ENCODE data around the gene ETNPPL. TPM values are rescaled to one million over a fixed set of nuclear protein-coding genes. Genes with fewer than 3 reads are reported as not detected.

ETNPPL gene
- total RNA-seq, 1 donor from 2014 or later, result 0.43 TPM

DNA sequence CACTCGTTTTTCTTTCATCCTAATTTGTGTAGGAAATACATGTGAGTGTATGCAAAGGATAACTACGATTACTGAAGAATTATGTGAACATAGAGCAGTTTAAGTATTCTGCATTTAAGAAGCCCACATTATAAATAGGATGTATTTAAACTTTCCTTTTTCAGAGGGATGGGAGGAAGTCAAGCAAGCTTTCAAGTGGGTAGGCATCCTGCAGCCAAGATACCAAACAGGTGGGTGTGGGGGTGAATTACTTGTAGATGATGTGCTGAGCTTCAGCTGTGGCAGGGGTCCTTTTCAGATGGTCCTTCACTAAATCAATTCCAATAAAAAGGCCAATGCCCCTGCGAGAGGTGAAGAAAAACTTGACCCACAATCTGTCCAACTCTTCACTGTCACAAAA, 16.3 kb downstream of the ETNPPL start:
- Histone ChIP-seq H3K4me2 (no peak overlapping the region), H4K20me1 (ENCODE audit: low read depth) (no peaks in the 10 kb centered on the region), H3K27me3 (no peaks in the 10 kb centered on the region), H3K27ac (no peak overlapping the region), H3K9ac (no peak overlapping the region), H3F3A (ENCODE audit: low read depth) (peaks cover 12% of the 10 kb centered on the region), H3K79me2 (ENCODE audit: low read depth) (no peaks in the 10 kb centered on the region), H3K4me3 (no peak overlapping the region), H3K4me1 (peaks cover 17% of the 10 kb centered on the region), H3K9me3 (ENCODE audit: low read depth) (no peaks in the 10 kb centered on the region), H3K36me3 (no peaks in the 10 kb centered on the region), H2AFZ (replicated peaks) (no peak overlapping the region)
- TF ChIP-seq EZH2 (IDR thresholded peaks at IDR 0.05), result no peak
- TF ChIP-seq EZH2phosphoT487 (IDR thresholded peaks at IDR 0.05), result no peak
- TF ChIP-seq, protein P1, sequence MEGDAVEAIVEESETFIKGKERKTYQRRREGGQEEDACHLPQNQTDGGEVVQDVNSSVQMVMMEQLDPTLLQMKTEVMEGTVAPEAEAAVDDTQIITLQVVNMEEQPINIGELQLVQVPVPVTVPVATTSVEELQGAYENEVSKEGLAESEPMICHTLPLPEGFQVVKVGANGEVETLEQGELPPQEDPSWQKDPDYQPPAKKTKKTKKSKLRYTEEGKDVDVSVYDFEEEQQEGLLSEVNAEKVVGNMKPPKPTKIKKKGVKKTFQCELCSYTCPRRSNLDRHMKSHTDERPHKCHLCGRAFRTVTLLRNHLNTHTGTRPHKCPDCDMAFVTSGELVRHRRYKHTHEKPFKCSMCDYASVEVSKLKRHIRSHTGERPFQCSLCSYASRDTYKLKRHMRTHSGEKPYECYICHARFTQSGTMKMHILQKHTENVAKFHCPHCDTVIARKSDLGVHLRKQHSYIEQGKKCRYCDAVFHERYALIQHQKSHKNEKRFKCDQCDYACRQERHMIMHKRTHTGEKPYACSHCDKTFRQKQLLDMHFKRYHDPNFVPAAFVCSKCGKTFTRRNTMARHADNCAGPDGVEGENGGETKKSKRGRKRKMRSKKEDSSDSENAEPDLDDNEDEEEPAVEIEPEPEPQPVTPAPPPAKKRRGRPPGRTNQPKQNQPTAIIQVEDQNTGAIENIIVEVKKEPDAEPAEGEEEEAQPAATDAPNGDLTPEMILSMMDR (IDR thresholded peaks at IDR 0.05), result no peak
- DNase-seq (ENCODE audit: low spot score), result no peak
- Mint-ChIP-seq H3K27me3 (ENCODE audit: insufficient read depth, low read depth) (peaks cover 4% of the 10 kb centered on the region), H3K4me3 (no peak overlapping the region), H3K27ac (no peak overlapping the region), H3K36me3 (no peaks in the 10 kb centered on the region), H3K4me1 (peaks cover 17% of the 10 kb centered on the region), H3K9me3 (no peaks in the 10 kb centered on the region)

DNA sequence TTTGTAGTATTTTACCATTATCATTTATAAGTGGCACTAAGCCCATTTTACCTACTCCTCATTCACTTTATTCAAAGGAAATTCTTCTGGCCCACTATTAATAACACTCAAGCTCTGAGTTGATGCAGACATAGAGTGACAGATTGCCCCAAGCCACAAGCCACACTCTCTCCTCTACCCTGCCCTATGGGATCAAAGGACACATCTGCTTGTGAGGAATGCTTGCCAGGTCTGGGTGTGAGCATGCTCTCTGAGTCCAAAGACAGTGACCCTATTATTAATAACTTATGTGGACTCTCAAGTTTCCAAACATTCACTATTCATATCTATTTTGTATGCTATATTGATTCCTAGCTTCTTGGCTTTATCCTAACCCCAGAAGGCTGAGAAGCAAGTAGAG, 18.5 kb downstream of the ETNPPL start:
- H3K4me3 Mint-ChIP-seq, result no peak overlapping the region
- no peaks in the 10 kb centered on the region for H3K79me2 ChIP-seq (ENCODE audit: low read depth)
- H3K9me3 Mint-ChIP-seq, result no peaks in the 10 kb centered on the region
- no peaks in the 10 kb centered on the region for H4K20me1 ChIP-seq (ENCODE audit: low read depth)
- H3K27ac Mint-ChIP-seq, result no peak overlapping the region
- H3K36me3 Mint-ChIP-seq, result no peaks in the 10 kb centered on the region
- DNase-seq (ENCODE audit: low spot score), result no peak
- H3K36me3 ChIP-seq, result no peaks in the 10 kb centered on the region
- TF ChIP-seq, protein P1 (IDR thresholded peaks at IDR 0.05), result no peak
- TF ChIP-seq EZH2 (IDR thresholded peaks at IDR 0.05) (no peak), EZH2phosphoT487 (IDR thresholded peaks at IDR 0.05) (no peak)
- no peak overlapping the region for H2AFZ ChIP-seq (replicated peaks)
- no peaks in the 10 kb centered on the region for H3K9me3 ChIP-seq (ENCODE audit: low read depth)
- H3K4me3 ChIP-seq, result no peak overlapping the region
- no peak overlapping the region for H3K4me2 ChIP-seq
- H3K27me3 Mint-ChIP-seq (ENCODE audit: insufficient read depth, low read depth), result peaks cover 4% of the 10 kb centered on the region
- H3K4me1 Mint-ChIP-seq, result peaks cover 20% of the 10 kb centered on the region
- peaks cover 12% of the 10 kb centered on the region for H3F3A ChIP-seq (ENCODE audit: low read depth)
- peaks cover 17% of the 10 kb centered on the region for H3K4me1 ChIP-seq
- H3K27me3 ChIP-seq, result no peaks in the 10 kb centered on the region
- no peak overlapping the region for H3K27ac ChIP-seq
- H3K9ac ChIP-seq, result no peak overlapping the region

DNA sequence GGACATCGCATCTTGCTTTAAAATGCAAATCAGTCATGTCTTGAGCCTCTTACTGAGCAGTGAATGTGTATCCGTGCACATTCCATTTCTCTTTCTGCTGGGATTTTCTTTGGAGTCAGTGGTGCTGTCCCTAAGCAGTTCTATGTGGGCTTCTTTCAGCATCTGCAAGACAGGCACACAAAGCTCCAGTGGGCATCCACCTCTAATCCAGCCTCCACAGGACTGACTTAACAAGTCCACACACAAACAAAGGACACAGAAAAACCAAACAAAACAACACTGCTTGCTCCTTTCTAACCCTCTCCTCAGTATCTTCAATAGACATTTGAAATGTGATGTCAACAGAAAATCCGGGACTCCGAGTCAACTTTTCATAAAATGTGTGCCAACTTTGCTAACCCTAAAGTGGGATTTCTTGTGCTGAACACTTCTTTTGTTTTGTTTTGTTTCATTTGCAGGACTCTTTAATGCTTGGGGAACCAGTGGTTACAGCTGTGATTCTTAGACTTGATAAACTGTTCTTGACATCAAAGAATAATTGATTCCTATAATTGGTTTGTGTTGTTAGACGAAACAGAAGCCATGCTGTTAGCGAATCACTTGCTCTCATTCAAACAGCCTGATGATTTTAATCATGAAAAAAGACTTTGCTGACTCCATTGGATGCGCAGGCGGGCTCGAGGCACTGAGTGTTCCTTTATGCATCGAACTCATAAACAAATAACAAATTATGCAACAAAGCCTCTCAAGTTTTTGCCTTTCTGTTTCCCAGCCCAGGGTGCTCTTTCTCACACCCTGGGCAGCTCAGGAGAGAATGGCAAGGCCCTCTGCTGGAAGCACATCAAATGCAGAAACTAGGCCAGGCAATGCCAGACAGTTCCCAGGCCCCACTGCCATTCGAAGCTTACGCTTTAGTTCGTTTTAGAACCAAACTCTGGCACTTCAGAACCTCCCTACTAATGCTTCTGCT, 20.1 kb downstream of the ETNPPL start:
- peak overlapping the region; percentile 83 for H2AFZ ChIP-seq (replicated peaks)
- H3K4me3 ChIP-seq, result no peak overlapping the region
- H3K36me3 ChIP-seq, result no peaks in the 10 kb centered on the region
- Mint-ChIP-seq H3K4me3 (no peak overlapping the region), H3K27ac (peak overlapping the region; percentile 62), H3K36me3 (no peaks in the 10 kb centered on the region), H3K4me1 (peaks cover 20% of the 10 kb centered on the region), H3K27me3 (ENCODE audit: insufficient read depth, low read depth) (peaks cover 4% of the 10 kb centered on the region), H3K9me3 (no peaks in the 10 kb centered on the region)
- H3F3A ChIP-seq (ENCODE audit: low read depth), result peaks cover 12% of the 10 kb centered on the region
- H3K9me3 ChIP-seq (ENCODE audit: low read depth), result no peaks in the 10 kb centered on the region
- peaks cover 17% of the 10 kb centered on the region for H3K4me1 ChIP-seq
- peak overlapping the region; percentile 30 for H3K27ac ChIP-seq
- H3K79me2 ChIP-seq (ENCODE audit: low read depth), result no peaks in the 10 kb centered on the region
- peak overlapping the region; percentile 2 for H3K4me2 ChIP-seq
- no peak overlapping the region for H3K9ac ChIP-seq
- TF ChIP-seq EZH2phosphoT487 (IDR thresholded peaks at IDR 0.05), result no peak
- TF ChIP-seq, protein P1 (IDR thresholded peaks at IDR 0.05), result peak; percentile 35
- DNase-seq (ENCODE audit: low spot score), result peak; percentile 64
- no peaks in the 10 kb centered on the region for H4K20me1 ChIP-seq (ENCODE audit: low read depth)
- H3K27me3 ChIP-seq, result no peaks in the 10 kb centered on the region

All from neural progenitor cell (in vitro differentiated cells).